SK-N-SH (cell line): Measurements from ENCODE around the gene CTSO. TPM values are rescaled to one million over a fixed set of nuclear protein-coding genes. Genes with fewer than 3 reads are reported as not detected.
A peak's percentile ranks its signal among the peaks of the same experiment; 100 is the strongest.

ENCODE experiments used
- CTCF ChIA-PET: fragments of 300-600, 350-600 bp; formaldehyde crosslinking; extraction: SDS; loops from one replicate; lab custom pipeline; 2021; lab: Yijun Ruan, JAX
- POLR2A ChIA-PET: fragments of 350-600 bp; sonication (Branson Sonifier 250); formaldehyde crosslinking; extraction: SDS; loops from one replicate; lab custom pipeline; 2020; ENCODE audit warnings: antibody characterized with exemption, inconsistent platforms; lab: Yijun Ruan, JAX
- DNase-seq: peaks from one replicate; pipeline ENCODE4 v3.0.0; 2012
- H2AFZ ChIP-seq: fragments of 200-600 bp; sonication (generic); 2 replicates; pipeline ENCODE4 v1.8.1; 2016; ENCODE audit warnings: antibody characterized with exemption, mild to moderate bottlenecking, low read depth
- H3F3A ChIP-seq: fragments of 200-600 bp; sonication (generic); replicated peaks from 2 replicates; pipeline ENCODE3; 2016; ENCODE audit warnings: antibody characterized with exemption, mild to moderate bottlenecking; ENCODE audit not compliant: insufficient read depth
- H3K27ac ChIP-seq, 2 experiments: fragments of 200-500 bp in 1 of 2; fragments of 200-600 bp in 1 of 2; sonication (Bioruptor generic) in 1 of 2; sonication (generic), shearing (Covaris generic) in 1 of 2; 2 replicates each; pipeline versions ENCODE4 v1.5.1 to v1.6.1; 2014 to 2016; ENCODE audit warnings: low read depth in 2 of 2, inconsistent platforms in 1 of 2, low read length in 1 of 2, mild to moderate bottlenecking in 1 of 2, mixed read lengths in 1 of 2
- H3K27me3 ChIP-seq: fragments of 200-600 bp; sonication (generic), shearing (Covaris generic); 2 replicates; pipeline ENCODE4 v1.6.1; 2016; ENCODE audit warnings: mixed run types; ENCODE audit not compliant: insufficient read depth
- H3K36me3 ChIP-seq, 2 experiments: fragments of 200-500 bp in 1 of 2; fragments of 200-600 bp in 1 of 2; sonication (Bioruptor generic) in 1 of 2; sonication (generic) in 1 of 2; replicated peaks in 1 of 2; 2 replicates each; pipeline versions ENCODE3 to v1.5.1; 2014 to 2016; ENCODE audit warnings: low read length in 1 of 2, mild to moderate bottlenecking in 1 of 2; ENCODE audit not compliant: insufficient read depth in 2 of 2, control insufficient read depth in 1 of 2
- H3K4me1 ChIP-seq, 2 experiments: fragments of 200-500 bp in 1 of 2; fragments of 200-600 bp in 1 of 2; sonication (Bioruptor generic) in 1 of 2; sonication (generic), shearing (Covaris generic) in 1 of 2; 2 replicates each; pipeline versions ENCODE4 v1.5.1 to v1.6.1; 2014 to 2016; ENCODE audit warnings: low read depth in 1 of 2, low read length in 1 of 2, mixed run types in 1 of 2; ENCODE audit not compliant: insufficient read depth in 2 of 2, control insufficient read depth in 1 of 2
- H3K4me2 ChIP-seq: fragments of 200-600 bp; sonication (generic), shearing (Covaris generic); 2 replicates; pipeline ENCODE4 v1.6.1; 2017; ENCODE audit warnings: mixed run types
- H3K4me3 ChIP-seq, 2 experiments: fragments of 200-500 bp in 1 of 2; fragments of 200-600 bp in 1 of 2; sonication (Bioruptor generic) in 1 of 2; sonication (generic), shearing (Covaris generic) in 1 of 2; 2 replicates each; pipeline versions ENCODE4 v1.5.1 to v1.8.1; 2014 to 2016; ENCODE audit warnings: low read depth in 2 of 2, inconsistent platforms in 1 of 2, low read length in 1 of 2, mild to moderate bottlenecking in 1 of 2, mixed read lengths in 1 of 2, moderate library complexity in 1 of 2
- H3K79me2 ChIP-seq: fragments of 200-600 bp; sonication (generic); 2 replicates; pipeline ENCODE4 v1.8.1; 2017; ENCODE audit warnings: mild to moderate bottlenecking; ENCODE audit not compliant: insufficient read depth
- H3K9ac ChIP-seq: fragments of 200-600 bp; sonication (generic); 2 replicates; pipeline ENCODE4 v1.6.1; 2017; ENCODE audit warnings: mixed run types
- H3K9me2 ChIP-seq: fragments of 200-600 bp; sonication (generic); 2 replicates; pipeline ENCODE4 v1.6.1; 2017; ENCODE audit warnings: mixed run types
- H3K9me3 ChIP-seq: fragments of 200-600 bp; sonication (generic); 2 replicates; pipeline ENCODE4 v1.6.1; 2017; ENCODE audit warnings: mixed run types, mild to moderate bottlenecking, moderate library complexity
- H4K20me1 ChIP-seq: fragments of 200-600 bp; sonication (generic); 2 replicates; pipeline ENCODE4 v1.6.1; 2017; ENCODE audit warnings: mild to moderate bottlenecking, mixed run types; ENCODE audit not compliant: insufficient read depth
- CHD2 ChIP-seq: fragments of 150-350 bp; IDR thresholded peaks from 2 replicates; pipeline ENCODE4 v1.6.1; 2018; ENCODE audit warnings: low read length; ENCODE audit not compliant: partially characterized antibody
- CTCF ChIP-seq: fragments of 200-600 bp; sonication (generic); IDR thresholded peaks from 2 replicates; pipeline ENCODE4 v1.6.1; 2017; ENCODE audit warnings: antibody characterized with exemption, mild to moderate bottlenecking, moderate library complexity
- ELF1 ChIP-seq: IDR thresholded peaks from 2 replicates; pipeline ENCODE4 v1.4.0; 2012
- FOSL2 ChIP-seq: IDR thresholded peaks from 2 replicates; pipeline ENCODE4 v1.4.0; 2012; ENCODE audit warnings: low read depth, mild to moderate bottlenecking, moderate library complexity, borderline replicate concordance
- FOXJ3 ChIP-seq: sonication (generic); formaldehyde crosslinking; IDR thresholded peaks from 2 replicates; pipeline ENCODE4 v1.5.1; 2020; ENCODE audit warnings: mild to moderate bottlenecking, missing genetic modification reagents
- FOXM1 ChIP-seq: IDR thresholded peaks from 2 replicates; pipeline ENCODE4 v1.4.0; 2012; ENCODE audit warnings: low read depth, mild to moderate bottlenecking
- GABPA ChIP-seq: IDR thresholded peaks from 2 replicates; pipeline ENCODE4 v1.4.0; 2012; ENCODE audit warnings: low read depth, mild to moderate bottlenecking
- MAX ChIP-seq: IDR thresholded peaks from 2 replicates; pipeline ENCODE4 v1.4.0; 2012; ENCODE audit warnings: low read depth
- MXI1 ChIP-seq: IDR thresholded peaks from 2 replicates; pipeline ENCODE4 v1.6.1; 2012; ENCODE audit warnings: mild to moderate bottlenecking, low read depth, low read length, improper control_type of control experiment
- NFIC ChIP-seq: IDR thresholded peaks from 2 replicates; pipeline ENCODE4 v1.4.0; 2012; ENCODE audit warnings: borderline replicate concordance
- RXRA ChIP-seq: IDR thresholded peaks from 2 replicates; pipeline ENCODE4 v1.4.0; 2012; ENCODE audit warnings: low read depth, mild to moderate bottlenecking, borderline replicate concordance
- TAF1 ChIP-seq: IDR thresholded peaks from 2 replicates; pipeline ENCODE4 v1.6.1; 2012; ENCODE audit warnings: low read depth, mild to moderate bottlenecking, low read length, moderate library complexity, borderline replicate concordance
- TCF12 ChIP-seq: IDR thresholded peaks from 2 replicates; pipeline ENCODE4 v1.4.0; 2012
- YY1 ChIP-seq: IDR thresholded peaks from 2 replicates; pipeline ENCODE4 v1.4.0; 2012; ENCODE audit warnings: low read depth, mild to moderate bottlenecking
- WGBS: methylation state at CpG from one replicate; pipeline ENCODE4 v1.1.6; 2017; ENCODE audit warnings: low lambda C conversion rate; 5-methylcytosine and 5-hydroxymethylcytosine counted together
- polyA plus RNA-seq, 3 experiments: library from polyadenylated mRNA; depleted of rRNA; stranded (reverse); fragments of >200 nt; gene quantifications; 2 replicates each; pipeline ENCODE4 v1.2.3, GENCODE V29; 2012
- TF ChIP-seq, protein P1 (sequence below): IDR thresholded peaks from 2 replicates; pipeline ENCODE4; 2012
- TF ChIP-seq, protein P2 (sequence below): IDR thresholded peaks from 2 replicates; pipeline ENCODE4 v1.6.1; 2012; ENCODE audit warnings: mild to moderate bottlenecking, low read depth, low read length, moderate library complexity

CTSO gene
- polyA plus RNA-seq, 1 of the 3 experiments (the other 2 are of a cell fraction), result 3.3 TPM

DNA sequence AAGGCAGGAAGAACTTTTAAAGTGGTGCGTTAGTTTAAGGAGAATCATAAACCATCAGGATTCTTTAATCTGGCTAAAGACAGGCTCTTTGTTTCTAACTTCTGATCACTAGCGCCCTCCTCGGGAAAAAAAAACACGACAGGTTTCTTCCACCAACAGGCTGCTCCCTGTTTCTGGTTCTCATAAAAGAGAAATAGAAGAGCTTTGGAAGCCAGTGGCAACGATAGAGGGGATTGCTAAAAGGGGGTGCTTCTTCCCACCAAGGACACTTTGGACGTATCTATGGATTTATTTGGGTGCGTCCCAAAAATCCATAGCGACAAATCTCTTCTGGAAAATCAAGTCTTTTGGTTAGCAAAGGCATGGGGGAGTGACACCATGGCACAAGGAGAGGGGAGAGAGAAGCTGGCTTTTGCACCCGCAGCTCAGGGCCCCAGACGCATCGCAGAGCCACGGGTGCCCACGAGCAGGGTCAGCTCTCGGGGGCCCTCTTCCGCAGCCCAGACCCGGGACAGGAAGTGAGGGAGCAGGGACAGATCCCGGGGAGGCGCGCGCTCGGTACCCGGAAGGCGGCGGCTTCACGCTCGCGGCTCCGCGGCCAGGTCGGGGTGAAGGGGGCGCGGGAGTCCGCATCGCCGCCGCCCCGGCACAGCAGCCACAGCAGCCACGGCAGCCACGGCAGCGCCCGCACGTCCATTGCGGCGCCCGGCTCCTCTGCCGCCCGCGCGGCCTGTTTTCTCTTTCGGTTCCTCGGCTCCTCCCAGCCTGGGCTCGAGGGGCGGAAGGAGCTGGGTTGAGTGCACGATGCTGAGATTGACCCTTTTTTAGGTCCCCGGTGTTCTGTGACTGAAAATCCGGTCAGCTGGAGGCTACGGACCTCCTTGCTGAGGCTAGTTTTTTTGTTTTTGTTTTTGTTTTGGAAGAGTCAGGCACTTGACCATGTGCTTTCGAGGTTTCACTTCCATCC, at the start of gene CTSO (continued):
- TF ChIP-seq CTCF, result peak; percentile 72
- peak; percentile 57; the same call in 1 of the 2 replicates for TF ChIP-seq TAF1
- TF ChIP-seq CHD2, result peak; percentile 55
- TF ChIP-seq NFIC, result no peak
- peak; percentile 74 for TF ChIP-seq MAX
- TF ChIP-seq FOXJ3 (CRISPR knock-in tag), result no peak
- TF ChIP-seq TCF12, result no peak

DNA sequence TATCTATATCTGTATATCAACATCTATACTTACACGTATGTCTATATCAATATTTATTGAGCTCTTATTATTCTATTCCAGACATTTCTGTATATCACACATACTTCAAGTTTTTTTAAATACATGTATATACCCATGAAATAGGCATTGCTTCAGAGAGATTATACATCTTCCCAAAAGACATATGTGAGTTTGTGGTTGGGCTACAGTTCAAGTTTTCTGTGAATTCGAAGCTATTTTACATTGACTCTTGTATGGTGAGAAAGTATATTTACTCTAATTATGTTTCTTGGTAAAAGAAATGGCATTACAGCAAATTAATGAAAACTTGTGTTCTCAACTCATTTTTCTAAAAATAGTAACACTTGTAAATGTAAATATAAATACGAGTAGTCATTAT, 46.8 kb upstream of the CTSO start:
- Histone ChIP-seq H4K20me1 (no peaks in the 10 kb centered on the region), H3K27ac (no peak overlapping the region), H3K4me2 (no peak overlapping the region), H3K9ac (no peak overlapping the region), H2AFZ (no peak overlapping the region), H3K9me2 (no peaks in the 10 kb centered on the region)
- no peak for DNase-seq
- CTCF ChIA-PET, result no interaction called here
- POLR2A ChIA-PET, result no interaction called here
- TF ChIP-seq FOXM1 (no peak), MAX (no peak), RXRA (no peak), FOXJ3 (CRISPR knock-in tag) (no peak), CHD2 (no peak), CTCF (no peak), GABPA (no peak), YY1 (no peak), ELF1 (no peak), MXI1 (no peak), FOSL2 (no peak)
- TF ChIP-seq, protein P1, sequence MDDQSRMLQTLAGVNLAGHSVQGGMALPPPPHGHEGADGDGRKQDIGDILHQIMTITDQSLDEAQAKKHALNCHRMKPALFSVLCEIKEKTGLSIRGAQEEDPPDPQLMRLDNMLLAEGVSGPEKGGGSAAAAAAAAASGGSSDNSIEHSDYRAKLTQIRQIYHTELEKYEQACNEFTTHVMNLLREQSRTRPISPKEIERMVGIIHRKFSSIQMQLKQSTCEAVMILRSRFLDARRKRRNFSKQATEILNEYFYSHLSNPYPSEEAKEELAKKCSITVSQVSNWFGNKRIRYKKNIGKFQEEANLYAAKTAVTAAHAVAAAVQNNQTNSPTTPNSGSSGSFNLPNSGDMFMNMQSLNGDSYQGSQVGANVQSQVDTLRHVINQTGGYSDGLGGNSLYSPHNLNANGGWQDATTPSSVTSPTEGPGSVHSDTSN, result no peak
- TF ChIP-seq, protein P2, sequence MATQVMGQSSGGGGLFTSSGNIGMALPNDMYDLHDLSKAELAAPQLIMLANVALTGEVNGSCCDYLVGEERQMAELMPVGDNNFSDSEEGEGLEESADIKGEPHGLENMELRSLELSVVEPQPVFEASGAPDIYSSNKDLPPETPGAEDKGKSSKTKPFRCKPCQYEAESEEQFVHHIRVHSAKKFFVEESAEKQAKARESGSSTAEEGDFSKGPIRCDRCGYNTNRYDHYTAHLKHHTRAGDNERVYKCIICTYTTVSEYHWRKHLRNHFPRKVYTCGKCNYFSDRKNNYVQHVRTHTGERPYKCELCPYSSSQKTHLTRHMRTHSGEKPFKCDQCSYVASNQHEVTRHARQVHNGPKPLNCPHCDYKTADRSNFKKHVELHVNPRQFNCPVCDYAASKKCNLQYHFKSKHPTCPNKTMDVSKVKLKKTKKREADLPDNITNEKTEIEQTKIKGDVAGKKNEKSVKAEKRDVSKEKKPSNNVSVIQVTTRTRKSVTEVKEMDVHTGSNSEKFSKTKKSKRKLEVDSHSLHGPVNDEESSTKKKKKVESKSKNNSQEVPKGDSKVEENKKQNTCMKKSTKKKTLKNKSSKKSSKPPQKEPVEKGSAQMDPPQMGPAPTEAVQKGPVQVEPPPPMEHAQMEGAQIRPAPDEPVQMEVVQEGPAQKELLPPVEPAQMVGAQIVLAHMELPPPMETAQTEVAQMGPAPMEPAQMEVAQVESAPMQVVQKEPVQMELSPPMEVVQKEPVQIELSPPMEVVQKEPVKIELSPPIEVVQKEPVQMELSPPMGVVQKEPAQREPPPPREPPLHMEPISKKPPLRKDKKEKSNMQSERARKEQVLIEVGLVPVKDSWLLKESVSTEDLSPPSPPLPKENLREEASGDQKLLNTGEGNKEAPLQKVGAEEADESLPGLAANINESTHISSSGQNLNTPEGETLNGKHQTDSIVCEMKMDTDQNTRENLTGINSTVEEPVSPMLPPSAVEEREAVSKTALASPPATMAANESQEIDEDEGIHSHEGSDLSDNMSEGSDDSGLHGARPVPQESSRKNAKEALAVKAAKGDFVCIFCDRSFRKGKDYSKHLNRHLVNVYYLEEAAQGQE, result no peak
- TF ChIP-seq, all 33 proteins: peak for 0
- no peaks in the 10 kb centered on the region for H3F3A ChIP-seq
- no peaks in the 10 kb centered on the region for H3K79me2 ChIP-seq
- no peak overlapping the region for H3K4me3 ChIP-seq
- 6% methylated on average over 3 of the region's 3 CpGs for WGBS
- no peaks in the 10 kb centered on the region for H3K4me1 ChIP-seq
- H3K27me3 ChIP-seq, result no peaks in the 10 kb centered on the region
- no peaks in the 10 kb centered on the region for H3K36me3 ChIP-seq
- H3K9me3 ChIP-seq, result no peaks in the 10 kb centered on the region
